Ammon's horn (tissue), 1 donor: ENCODE measurements around the gene CACNA1C.

Experiments used
- DNase-seq: peaks from one replicate; pipeline ENCODE4 v3.0.0-alpha.2; 2016; ENCODE audit warnings: low spot score

The CACNA1C gene

GRCh38 chr12:2390850-2391390 lies 338.1 kb downstream of the CACNA1C start:
- DNase-seq = no peak

- DNase-seq = no peak
These were observed 339.0 kb downstream of the CACNA1C start for GRCh38 chr12:2391740-2392331.

- DNase-seq = peak; percentile 23
These were observed 340.2 kb downstream of the CACNA1C start for GRCh38 chr12:2393016-2393415.

GRCh38 chr12:2393996-2394395 lies 341.2 kb downstream of the CACNA1C start:
- no peak for DNase-seq

- DNase-seq = no peak
These were observed 342.7 kb downstream of the CACNA1C start for GRCh38 chr12:2395354-2395977.

GRCh38 chr12:2396448-2396871 lies 343.7 kb downstream of the CACNA1C start:
- no peak for DNase-seq

- DNase-seq = no peak
These were observed 344.7 kb downstream of the CACNA1C start for GRCh38 chr12:2397356-2398045.

GRCh38 chr12:2401040-2401439 lies 348.3 kb downstream of the CACNA1C start:
- no peak for DNase-seq

- no peak for DNase-seq
These were observed 349.3 kb downstream of the CACNA1C start for GRCh38 chr12:2402073-2402579.

GRCh38 chr12:2403221-2403976 lies 350.6 kb downstream of the CACNA1C start:
- DNase-seq = no peak

GRCh38 chr12:2405039-2405438 lies 352.3 kb downstream of the CACNA1C start:
- DNase-seq = no peak

- no peak for DNase-seq
These were observed 354.1 kb downstream of the CACNA1C start for GRCh38 chr12:2406903-2407302.

- DNase-seq = no peak
These were observed 355.5 kb downstream of the CACNA1C start for GRCh38 chr12:2408262-2408661.

- DNase-seq = no peak
These were observed 357.0 kb downstream of the CACNA1C start for GRCh38 chr12:2409656-2410265.

GRCh38 chr12:2410496-2410895 lies 357.7 kb downstream of the CACNA1C start:
- no peak for DNase-seq

- no peak for DNase-seq
These were observed 358.2 kb downstream of the CACNA1C start for GRCh38 chr12:2411011-2411410.

- DNase-seq = no peak
These were observed 359.0 kb downstream of the CACNA1C start for GRCh38 chr12:2411616-2412304.

GRCh38 chr12:2412305-2412643 lies 359.5 kb downstream of the CACNA1C start:
- DNase-seq = no peak

GRCh38 chr12:2413301-2413700 lies 360.5 kb downstream of the CACNA1C start:
- DNase-seq = no peak

- DNase-seq = no peak
These were observed 361.4 kb downstream of the CACNA1C start for GRCh38 chr12:2413999-2414792.
